HepG2 (cell line): Measurements from ENCODE around the gene DUS1L. TPM values are rescaled to one million over a fixed set of nuclear protein-coding genes. Genes with fewer than 3 reads are reported as not detected.

ENCODE experiments used
- ARNT ChIP-seq: fragments of 450-650 bp; IDR thresholded peaks from 2 replicates; pipeline ENCODE4 v1.6.1; 2017
- JUND ChIP-seq: sonication (generic); formaldehyde crosslinking; IDR thresholded peaks from 2 replicates; pipeline ENCODE4 v1.8.0; 2022; ENCODE audit warnings: mild to moderate bottlenecking, missing genetic modification reagents
- NPAS2 ChIP-seq: sonication (generic); formaldehyde crosslinking; IDR thresholded peaks from 2 replicates; pipeline ENCODE4 v1.8.0; 2022; ENCODE audit warnings: mild to moderate bottlenecking, missing genetic modification reagents, borderline replicate concordance
- REPIN1 ChIP-seq: sonication (generic); formaldehyde crosslinking; IDR thresholded peaks from 2 replicates; pipeline ENCODE4 v1.8.0; 2022; ENCODE audit warnings: missing genetic modification reagents, low read depth, mild to moderate bottlenecking, borderline replicate concordance
- SIN3B ChIP-seq: fragments of 150-350 bp; IDR thresholded peaks from 2 replicates; pipeline ENCODE4 v1.6.1; 2014; ENCODE audit warnings: low read length
- SMAD9 ChIP-seq: sonication (generic); formaldehyde crosslinking; IDR thresholded peaks from 2 replicates; pipeline ENCODE4 v1.5.1; 2020; ENCODE audit warnings: mild to moderate bottlenecking, missing genetic modification reagents
- SP140L ChIP-seq: sonication (generic); formaldehyde crosslinking; IDR thresholded peaks from 2 replicates; pipeline ENCODE4 v1.4.0; 2020; ENCODE audit warnings: missing genetic modification reagents, borderline replicate concordance
- SRSF4 ChIP-seq: fragments of 200-400 bp; formaldehyde crosslinking; IDR thresholded peaks from one replicate; pipeline ENCODE4 v1.6.1; 2018; ENCODE audit warnings: mild to moderate bottlenecking, low read depth, low read length, moderate library complexity; ENCODE audit not compliant: poor library complexity, severe bottlenecking
- STAG1 ChIP-seq: sonication (generic); formaldehyde crosslinking; IDR thresholded peaks from 2 replicates; pipeline ENCODE4 v1.4.0; 2020; ENCODE audit warnings: missing genetic modification reagents
- ZBTB20 ChIP-seq: sonication (generic); formaldehyde crosslinking; IDR thresholded peaks from 2 replicates; pipeline ENCODE4 v1.8.1; 2023; ENCODE audit warnings: missing genetic modification reagents, low read depth, mild to moderate bottlenecking, borderline replicate concordance
- ZBTB40 ChIP-seq, 2 experiments: fragments of 450-650 bp in 1 of 2; sonication (generic) in 1 of 2; formaldehyde crosslinking in 1 of 2; IDR thresholded peaks; 2 replicates each; pipeline versions ENCODE4 v1.6.1 to v1.8.0; 2016 to 2022; ENCODE audit warnings: antibody characterized with exemption in 1 of 2, mild to moderate bottlenecking in 1 of 2, missing genetic modification reagents in 1 of 2
- ZBTB46 ChIP-seq: sonication (generic); formaldehyde crosslinking; IDR thresholded peaks from 2 replicates; pipeline ENCODE4 v1.4.0; 2020; ENCODE audit warnings: mild to moderate bottlenecking, missing genetic modification reagents, borderline replicate concordance
- ZKSCAN5 ChIP-seq: sonication (generic); formaldehyde crosslinking; IDR thresholded peaks from 2 replicates; pipeline ENCODE4 v1.5.1; 2020; ENCODE audit warnings: mild to moderate bottlenecking, missing genetic modification reagents
- ZMAT3 ChIP-seq: sonication (generic); formaldehyde crosslinking; conservative IDR thresholded peaks from 2 replicates; pipeline ENCODE4 v1.7.0; 2021; ENCODE audit warnings: missing genetic modification reagents
- ZNF274 ChIP-seq: sonication (generic); formaldehyde crosslinking; IDR thresholded peaks from 2 replicates; pipeline ENCODE4 v1.5.1; 2020; ENCODE audit warnings: mild to moderate bottlenecking, missing genetic modification reagents
- ZNF431 ChIP-seq: sonication (generic); formaldehyde crosslinking; IDR thresholded peaks from 2 replicates; pipeline ENCODE4 v1.9.0; 2022; ENCODE audit warnings: missing genetic modification reagents, low read depth, mild to moderate bottlenecking, borderline replicate concordance
- ZNF652 ChIP-seq: IDR thresholded peaks from 2 replicates; pipeline ENCODE4 v1.6.1; 2016; ENCODE audit warnings: low read depth, borderline replicate concordance
- ZNF792 ChIP-seq: IDR thresholded peaks from 2 replicates; pipeline ENCODE4 v1.6.1; 2016
- ZNF891 ChIP-seq: sonication (generic); formaldehyde crosslinking; IDR thresholded peaks from 2 replicates; pipeline ENCODE4 v1.5.0; 2020; ENCODE audit warnings: mild to moderate bottlenecking, missing genetic modification reagents
- polyA plus RNA-seq, 8 experiments: library from polyadenylated mRNA; depleted of rRNA in 3 of 8; stranded (reverse) in 7 of 8; unstranded in 1 of 8; fragments of >200 nt; fragmentation: Illumina TruSeq in 4 of 8; extraction: Trizol in 4 of 8; gene quantifications; 2 replicates each; pipeline versions ENCODE4 v1.2.1 to v1.2.3, GENCODE V29; 2011 to 2016; ENCODE audit warnings: low read depth in 4 of 8, missing spikeins in 1 of 8, mixed read lengths in 1 of 8; ENCODE audit not compliant: insufficient read depth in 1 of 8
- total RNA-seq, 5 experiments: library from RNA; depleted of rRNA; stranded (reverse); fragments of >200 nt; fragmentation: Illumina TruSeq; extraction: Trizol; gene quantifications; 2 replicates each; pipeline ENCODE4 v1.2.3, GENCODE V29; 2016; ENCODE audit warnings: low read depth in 1 of 5

DUS1L gene
- total and polyA plus RNA-seq, 2 of the 13 experiments (the other 11 are each of a cell fraction or from before 2014, with no cell fraction given): 81.0 to 109 TPM

DNA sequence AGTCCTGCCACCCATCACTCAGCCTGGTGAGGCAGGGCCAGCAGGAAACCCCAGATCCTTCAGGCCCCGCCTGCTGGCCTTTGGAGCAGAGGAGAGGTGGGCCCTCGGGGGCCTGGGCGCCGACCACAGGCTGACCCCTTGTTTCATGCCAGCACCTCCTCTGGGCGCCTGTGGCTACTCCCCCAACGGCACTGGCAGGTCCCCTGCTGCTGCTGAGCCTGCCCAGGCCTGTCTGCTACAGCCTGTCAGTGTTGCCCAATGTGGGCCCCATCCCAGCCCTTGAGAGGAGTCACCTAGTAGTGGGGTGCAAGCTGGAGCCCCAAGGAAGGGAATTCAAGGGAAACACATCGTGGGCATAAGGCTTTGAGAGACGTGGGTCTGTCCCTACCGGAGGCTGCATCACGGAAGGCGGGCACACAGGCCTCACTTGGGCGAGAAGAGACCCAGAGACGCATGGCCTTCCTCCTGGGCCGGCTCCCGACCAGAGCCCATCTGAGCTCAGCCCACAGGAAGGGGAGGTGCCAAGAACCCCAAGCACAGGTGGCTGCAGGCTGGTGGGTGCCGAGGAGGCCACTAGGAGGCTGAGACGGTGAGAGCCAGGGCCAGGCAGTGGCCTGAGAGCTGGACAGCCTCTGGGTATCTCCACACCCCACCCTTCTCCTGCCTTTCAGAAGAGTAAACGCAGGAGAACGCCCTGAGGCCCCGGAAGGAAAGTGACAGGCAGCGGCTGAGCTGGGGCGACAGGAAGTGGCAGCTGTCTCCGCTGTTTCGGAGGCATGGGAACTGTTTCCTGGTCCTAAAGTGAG, 40.5 kb upstream of the DUS1L start (continued):
- TF ChIP-seq SMAD9 (CRISPR knock-in tag): no peak; the same call in none of the 2 replicates
- TF ChIP-seq ZNF891 (CRISPR knock-in tag): no peak; the same call in 1 of the 2 replicates
- peak; percentile 57 for TF ChIP-seq STAG1 (CRISPR knock-in tag)
- peak; percentile 37; the same call in 1 of the 2 replicates for TF ChIP-seq ZBTB20 (CRISPR knock-in tag)
- TF ChIP-seq ZMAT3: peak; percentile 94; the same call in 1 of the 2 replicates
- no peak for TF ChIP-seq ZBTB40 (IDR thresholded peaks at IDR 0.05)
- TF ChIP-seq ZBTB40 (CRISPR knock-in tag; IDR thresholded peaks at IDR 0.05): peak; percentile 27; the same call in 1 of the 2 replicates
- peak; percentile 60; the same call in 1 of the 2 replicates for TF ChIP-seq JUND (CRISPR knock-in tag)
- TF ChIP-seq ARNT: no peak
- TF ChIP-seq SRSF4: no peak
- TF ChIP-seq NPAS2: no peak
- TF ChIP-seq SP140L: no peak
- TF ChIP-seq ZNF274 (CRISPR knock-in tag): 0 out of 2 replicates have a peak, but pooled peaks have one; percentile 78
- TF ChIP-seq ZKSCAN5 (CRISPR knock-in tag): no peak
- 0 out of 2 replicates have a peak, but pooled peaks have one; percentile 54 for TF ChIP-seq ZBTB46 (CRISPR knock-in tag)
- TF ChIP-seq ZNF431 (CRISPR knock-in tag): peak; percentile 80; the same call in 1 of the 2 replicates
- peak; percentile 87 for TF ChIP-seq REPIN1 (CRISPR knock-in tag)
- TF ChIP-seq ZNF652 (CRISPR knock-in tag): no peak; the same call in 1 of the 2 replicates
- TF ChIP-seq SIN3B: 0 out of 2 replicates have a peak, but pooled peaks have one; percentile 21
- TF ChIP-seq ZNF792 (CRISPR knock-in tag): peak; percentile 90
